GM18867 (cell line): ENCODE results near the gene RNF126.

Experiments
- ATAC-seq: cut with Tn5 transposase; IDR thresholded peaks from one replicate; pipeline ENCODE4 v1.9.1; 2021; ENCODE audit warnings: mild to moderate bottlenecking, moderate library complexity; ENCODE audit not compliant: unreplicated experiment

The RNF126 gene

DNA sequence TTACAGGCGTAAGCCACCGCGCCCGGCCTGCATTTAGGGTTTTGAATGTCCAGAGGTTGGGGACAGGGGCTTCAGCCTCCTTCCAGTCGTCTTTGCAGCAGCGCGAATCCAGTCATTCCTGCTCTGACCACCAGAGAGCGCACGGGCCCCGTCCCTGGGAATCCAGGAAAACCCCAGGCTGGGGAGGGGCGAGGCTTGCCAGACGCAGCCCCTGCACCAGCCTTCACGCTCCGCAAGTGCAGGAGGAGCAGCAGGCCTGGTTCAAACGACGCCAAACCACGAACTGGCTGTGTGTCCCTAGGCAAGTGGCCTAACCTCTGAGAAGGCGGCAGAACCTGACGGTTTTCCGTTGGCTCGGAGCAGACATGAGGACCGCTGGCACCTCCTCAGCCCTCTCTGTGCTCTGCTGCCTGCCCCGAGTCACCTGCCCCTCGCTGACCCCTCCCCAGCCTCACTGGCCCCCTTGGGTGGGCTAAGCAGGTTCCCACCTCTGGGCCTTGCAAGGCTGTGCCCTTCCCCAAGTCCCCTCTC lies 2.0 kb upstream of the RNF126 start:
- ATAC-seq = no peak

DNA sequence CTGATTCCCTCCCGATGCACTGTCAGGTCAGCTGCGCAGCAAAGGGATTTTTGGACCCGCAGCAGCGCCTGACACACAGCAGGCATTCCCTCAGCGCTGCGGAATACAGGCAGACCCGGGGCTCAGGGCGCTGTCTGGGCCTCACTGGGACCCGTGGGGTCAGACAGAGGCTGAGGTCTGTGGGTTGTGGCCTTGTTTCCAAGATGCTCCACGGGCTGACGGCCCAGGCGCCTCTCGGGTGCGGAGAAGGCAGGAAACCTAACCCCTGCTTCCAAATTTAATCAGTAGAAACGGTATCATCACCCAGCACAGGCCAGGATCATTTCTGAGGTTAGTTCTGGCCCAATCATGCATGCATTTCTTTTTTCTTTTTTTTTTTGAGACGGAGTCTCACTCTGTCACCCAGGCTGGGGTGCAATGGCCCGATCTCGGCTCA lies 686 bp upstream of the RNF126 start:
- no peak for ATAC-seq

DNA sequence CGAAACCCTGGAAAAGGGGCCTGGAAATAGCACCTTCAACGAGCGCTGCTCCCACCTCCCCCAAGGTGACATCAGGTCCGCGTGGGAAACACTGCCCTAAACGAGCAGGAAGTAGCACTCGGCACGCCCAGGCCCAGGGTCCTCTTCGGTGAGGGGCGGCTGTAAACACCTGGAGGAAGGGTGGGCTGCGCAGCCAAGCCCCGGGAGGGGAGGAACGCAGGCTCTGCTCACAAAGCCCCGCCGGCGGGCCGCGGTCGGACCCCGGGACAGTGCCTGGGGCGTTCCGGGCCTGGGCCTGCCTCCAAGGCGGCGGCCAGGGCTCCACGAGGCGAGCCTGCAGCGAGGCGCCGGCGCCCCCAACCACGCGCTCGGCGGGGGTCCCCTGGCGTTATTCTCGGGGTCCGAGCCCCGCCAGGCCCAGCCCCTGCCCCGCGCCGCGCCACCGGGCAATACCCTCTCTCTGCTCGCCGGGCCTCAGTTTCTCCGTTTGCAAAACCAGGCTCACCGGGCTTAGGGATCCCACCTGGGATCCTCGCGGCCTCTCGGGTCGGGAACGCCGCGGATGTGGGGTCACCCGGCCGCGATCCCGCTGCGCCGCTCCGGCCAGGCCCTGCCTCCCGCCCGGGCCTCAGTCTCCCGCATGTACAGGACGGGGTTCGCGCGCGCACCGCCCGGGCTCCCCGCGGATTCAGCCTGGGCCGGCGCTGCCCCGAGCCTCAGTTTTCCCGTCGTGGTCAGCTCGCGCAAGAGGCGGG lies 630 bp downstream of the RNF126 start:
- peak; percentile 11 for ATAC-seq

DNA sequence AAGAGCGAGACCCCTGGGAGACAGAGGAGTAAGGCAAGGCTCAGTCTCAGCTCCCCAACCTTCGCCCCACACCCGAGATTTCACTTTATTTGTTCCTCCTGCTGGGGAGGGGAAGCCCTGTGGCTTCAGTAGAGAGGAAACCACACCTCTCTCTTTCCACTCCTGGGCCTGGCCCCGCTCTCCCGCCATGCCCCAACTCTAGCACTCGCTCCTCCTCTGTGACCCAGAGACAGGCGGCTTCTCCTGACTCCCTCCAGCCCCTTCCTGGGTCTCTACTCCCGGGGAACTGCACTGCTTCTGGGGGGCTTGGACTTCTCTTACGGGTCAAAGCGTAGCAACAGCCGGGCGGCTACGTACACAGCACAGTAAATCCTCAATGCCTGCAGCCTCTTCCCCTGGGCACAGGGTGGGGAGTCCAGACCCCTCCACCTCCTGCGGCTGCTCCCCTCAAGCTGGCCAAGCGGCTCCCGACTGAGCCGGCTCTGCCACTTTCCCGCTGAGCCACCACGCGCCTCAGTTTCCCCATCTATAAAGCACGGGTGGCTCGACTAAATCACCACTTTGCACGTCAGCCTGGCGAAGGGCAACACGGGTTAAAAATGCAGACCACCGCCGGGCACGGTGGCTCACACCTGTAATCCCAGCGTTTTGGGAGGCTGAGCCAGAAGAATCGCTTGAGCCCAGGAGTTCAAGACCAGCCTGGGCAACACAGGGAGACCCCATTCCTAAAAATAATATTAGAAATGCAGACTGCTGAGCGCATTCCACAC lies 1.4 kb downstream of the RNF126 start:
- no peak for ATAC-seq

DNA sequence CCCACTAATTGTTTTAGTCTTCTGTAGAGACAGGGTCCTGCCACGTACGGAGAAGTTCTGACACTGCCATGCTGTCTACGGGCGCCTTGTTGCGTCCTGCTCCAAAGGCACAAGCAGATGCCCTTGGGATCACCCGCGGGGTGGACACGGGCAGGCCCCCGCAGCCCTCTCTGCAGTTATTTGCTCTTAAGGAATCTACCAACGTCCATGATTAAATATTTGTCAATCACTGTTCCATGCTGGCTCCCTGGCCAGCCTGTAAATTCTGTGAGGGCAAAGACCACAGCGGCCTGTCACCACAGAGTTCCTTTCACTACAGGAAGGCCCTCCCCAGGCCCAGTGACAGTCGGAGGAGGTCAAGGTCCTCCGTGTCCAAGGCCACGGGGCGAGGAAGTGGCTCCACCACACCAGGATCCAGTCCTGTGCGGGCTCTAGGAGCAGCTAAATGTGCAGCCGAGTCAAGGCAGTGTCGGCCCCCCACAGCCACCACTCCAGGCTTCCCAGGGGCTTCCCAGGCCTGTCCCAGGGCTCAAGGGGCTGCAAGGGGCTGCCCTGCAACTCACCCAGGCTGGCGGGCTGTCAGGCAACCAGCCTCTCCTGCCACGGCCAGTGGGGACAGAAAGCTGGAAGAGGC lies 2.1 kb downstream of the RNF126 start:
- ATAC-seq = no peak

DNA sequence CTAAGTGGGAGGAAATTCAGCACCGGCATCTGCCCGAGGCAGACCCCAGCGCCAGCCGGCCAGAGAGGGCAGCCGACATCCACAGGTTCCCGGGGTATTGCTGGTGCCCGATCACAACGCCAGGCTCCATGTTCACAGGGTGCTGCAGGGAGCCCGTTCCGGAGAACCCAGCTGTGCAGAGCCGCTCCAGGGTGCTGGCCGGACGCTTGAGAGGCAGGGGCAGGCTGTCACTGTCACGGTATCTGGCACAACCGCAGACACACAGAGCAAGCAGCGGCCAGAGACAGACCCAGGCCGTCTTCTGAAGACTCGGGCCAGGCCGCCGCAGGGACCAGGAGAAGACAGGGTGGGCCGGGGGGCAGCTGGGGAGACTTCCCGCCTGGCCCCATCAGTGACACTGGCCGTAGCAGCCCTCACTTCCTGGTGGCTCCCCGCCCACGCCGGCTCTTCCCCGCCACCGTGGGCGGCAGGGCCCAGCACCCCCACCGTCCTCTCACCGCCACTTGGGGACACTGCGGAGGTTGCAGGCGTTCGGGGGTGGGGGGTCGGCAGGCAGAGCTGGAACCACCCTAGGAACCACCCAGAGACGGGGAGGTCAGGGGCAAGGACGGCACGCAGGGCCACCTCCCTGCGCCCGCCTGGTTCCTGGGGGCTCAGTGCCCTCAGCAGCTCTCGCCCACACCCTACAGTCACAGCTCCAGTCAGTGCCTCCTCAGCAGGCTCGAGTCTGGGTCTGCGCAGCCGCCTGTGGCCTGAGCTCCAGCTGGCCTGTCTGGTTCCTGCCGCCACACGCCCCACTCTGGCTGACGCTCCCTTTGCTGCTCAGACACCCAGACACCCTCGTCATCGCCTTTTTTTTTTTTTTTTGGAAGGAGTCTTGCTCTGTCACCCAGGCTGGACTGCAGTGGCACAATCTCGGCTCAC lies 3.8 kb downstream of the RNF126 start:
- ATAC-seq = no peak

DNA sequence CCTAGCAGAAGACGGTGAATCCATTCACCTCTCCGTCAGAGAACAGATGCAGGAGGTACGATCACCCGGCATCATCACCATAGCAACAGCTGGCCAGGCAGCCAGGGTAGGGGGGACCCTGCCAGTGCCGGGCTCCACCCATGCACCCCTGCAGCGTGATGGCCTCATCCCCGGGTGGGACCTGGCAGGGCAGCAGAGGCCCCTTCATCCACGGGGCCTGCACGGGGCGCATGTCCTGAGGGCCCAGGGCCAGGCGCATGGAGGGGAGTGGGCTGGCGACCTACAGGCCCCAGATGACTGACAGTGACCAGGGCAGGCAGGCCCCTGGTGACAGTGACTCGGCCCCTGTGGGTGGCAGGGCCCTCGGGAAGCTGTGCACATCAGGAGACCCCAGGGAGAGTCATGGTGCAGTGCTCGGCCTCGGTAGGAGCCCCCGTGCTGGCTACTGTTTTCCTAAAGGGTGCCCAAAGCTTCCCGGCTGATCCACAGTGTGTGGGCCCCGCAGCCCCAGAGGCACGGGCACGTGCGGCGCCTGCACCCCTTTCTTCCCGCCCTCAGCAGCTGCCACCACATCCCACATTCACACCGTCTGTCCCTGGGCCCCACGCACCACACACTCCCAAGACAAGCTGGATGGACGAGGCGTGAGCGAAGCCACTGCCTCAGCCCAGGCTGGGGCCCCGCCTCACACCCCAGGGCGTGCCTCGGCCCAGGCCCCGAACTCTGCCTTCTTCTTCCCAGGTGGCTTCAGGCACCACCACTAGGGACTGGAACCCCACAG lies 4.8 kb downstream of the RNF126 start:
- ATAC-seq = no peak

DNA sequence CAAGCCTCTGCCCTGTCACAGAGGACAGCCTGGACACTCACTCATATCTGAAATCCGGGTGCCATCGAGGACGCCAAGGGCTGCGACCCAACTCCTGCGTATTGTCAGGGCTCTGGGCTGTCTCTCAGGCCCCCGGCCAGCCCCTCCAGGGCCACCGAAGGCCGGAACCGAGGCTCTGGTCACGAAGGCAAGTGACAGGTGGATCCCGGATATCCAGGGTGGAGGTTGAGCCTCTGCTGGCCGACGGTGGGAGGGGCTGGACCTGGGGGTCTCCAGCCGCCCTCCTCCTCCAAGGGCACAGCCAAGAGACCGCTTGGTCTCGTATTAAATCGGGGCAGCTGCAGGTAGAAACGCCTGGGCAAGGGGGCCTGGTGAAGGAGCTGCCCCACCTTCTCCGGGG lies 5.4 kb downstream of the RNF126 start:
- no peak for ATAC-seq

DNA sequence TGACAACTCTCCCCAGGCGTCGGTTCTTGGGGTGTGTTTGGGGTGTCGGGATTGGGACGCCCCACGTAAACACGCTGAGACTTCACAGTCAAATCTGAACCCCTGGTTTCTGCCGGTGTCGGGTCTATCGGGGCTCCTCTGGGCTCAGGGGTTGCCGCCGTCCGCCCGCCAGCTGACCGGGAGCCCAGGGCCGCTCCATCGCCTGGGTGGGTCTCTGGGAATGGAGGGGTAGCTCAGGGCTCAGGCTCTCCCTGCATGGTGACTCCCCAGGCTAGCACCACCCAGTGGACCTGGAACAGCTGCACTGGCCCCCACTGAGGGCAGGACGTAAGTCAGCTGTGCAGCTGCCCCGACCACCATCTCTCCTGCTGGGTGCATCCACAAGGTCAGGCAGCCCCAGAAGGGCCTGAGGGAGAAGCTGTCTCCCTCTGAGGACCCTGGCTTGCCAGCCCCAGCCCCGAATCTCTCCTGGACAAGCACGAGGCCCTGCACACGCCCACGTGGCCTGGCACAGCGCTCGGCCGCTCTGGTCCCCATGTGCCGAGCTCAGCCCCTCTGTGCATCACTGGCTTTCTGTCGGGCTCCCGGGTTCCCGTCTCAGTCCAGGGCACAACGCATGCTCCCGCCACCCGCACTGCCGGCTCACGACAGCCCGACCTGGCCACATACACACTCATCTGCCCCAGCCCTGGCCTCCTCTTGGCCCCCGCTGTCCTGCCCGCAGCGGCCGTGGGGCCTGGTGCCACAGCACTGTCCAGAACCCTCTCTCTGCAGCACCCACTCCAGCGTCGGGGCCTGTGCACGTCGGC lies 6.1 kb downstream of the RNF126 start:
- no peak for ATAC-seq

DNA sequence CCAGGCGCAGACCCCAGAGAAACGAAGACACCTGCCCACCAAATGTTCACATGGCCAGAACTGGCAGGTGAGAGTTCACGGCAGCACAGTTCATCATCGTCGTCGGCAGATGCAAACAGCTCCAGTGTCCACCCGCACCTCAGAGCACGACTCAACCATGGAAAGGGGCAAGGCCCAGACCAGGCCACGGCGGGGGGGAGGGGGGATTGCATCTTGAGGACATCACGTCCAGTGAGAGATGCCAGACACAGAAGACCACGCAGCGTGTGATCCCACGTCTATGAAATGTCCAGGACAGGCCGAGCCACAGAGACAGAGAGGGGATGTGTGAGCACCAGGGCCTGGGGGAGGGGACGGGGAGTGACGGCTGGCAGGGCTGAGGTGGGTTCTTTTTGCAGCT lies 7.3 kb downstream of the RNF126 start:
- ATAC-seq = no peak

DNA sequence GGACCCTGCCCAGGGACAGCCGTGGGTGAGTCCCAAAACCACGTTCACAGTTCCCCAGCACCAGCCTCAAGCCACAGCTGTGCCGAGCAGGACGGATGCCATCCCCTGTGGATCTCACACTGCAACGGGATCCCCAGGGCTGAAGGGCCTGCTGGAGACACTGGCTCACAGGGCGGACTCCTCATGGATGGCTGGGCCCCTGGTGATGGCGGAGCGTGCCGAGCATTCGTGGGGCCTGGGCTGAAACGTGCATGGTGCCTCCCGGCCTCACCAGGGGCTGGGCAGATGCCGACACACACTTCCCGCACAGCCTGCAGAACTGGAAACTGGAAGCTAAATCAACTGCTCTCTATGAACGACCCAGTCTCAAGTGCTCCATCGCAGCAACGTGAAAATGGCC lies 9.6 kb downstream of the RNF126 start:
- ATAC-seq = no peak

DNA sequence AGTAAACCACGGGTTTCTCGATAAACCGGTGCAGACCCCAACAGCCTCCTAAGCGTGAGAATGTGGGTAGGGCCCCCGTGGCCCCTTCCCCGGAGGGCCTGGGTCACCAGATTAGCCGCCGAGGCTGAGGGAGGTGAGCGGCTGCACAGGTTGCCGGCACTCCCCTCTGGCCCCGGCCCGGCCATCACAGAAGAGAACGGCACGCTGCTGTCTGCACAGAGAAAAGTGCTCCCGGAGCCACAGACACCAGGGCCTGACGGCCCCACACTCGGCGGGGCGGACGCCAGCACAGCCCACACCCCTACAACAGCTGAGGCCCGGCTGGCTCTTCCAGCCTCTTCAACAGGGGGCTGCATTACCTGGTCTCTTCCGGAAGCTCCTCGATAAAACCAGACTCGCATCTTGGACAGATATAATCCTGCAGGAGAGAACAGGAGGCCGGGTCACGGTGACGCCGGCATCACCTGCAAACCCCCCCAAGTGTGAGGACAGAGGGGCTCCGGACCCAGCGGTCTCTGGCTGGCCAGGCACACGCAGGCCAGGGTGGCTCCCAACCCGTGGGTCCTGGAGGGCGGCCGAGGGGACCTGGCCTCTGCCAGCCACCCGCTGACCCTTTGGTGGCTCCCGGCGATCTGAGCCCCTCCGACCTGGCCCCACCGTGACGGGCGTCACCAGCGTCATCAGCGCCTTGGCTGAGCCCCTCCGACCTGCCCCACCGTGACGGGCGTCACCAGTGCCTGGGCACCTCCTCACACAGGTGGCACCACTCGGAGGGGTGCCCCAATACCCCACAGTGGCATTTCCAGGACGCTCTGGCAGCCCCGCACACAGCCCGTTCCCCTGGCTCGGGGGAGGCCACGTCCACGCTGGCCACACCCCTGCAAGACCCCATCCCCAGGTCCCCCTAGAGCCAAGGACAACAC lies 10.3 kb downstream of the RNF126 start:
- ATAC-seq = no peak

DNA sequence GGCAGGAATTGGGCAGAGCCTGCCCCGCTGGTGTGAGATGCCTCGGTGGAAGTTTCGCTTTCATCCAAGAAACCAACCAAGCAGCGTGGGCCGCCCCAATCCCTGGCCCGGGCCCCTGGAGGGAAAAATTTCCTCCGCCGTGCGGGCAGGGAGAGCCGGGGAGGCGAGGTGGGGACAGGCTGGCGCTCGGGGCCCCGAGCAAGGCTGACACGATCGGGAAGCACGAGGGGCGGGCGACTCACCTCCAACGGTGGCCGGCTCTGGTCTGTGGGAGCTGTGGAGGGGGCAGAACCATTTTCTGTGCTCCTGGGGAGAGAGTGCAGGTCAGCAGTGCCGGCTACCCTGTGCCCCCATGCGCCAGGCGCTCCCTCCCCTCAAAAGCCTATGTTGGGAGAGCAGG lies 11.0 kb downstream of the RNF126 start:
- ATAC-seq = no peak

DNA sequence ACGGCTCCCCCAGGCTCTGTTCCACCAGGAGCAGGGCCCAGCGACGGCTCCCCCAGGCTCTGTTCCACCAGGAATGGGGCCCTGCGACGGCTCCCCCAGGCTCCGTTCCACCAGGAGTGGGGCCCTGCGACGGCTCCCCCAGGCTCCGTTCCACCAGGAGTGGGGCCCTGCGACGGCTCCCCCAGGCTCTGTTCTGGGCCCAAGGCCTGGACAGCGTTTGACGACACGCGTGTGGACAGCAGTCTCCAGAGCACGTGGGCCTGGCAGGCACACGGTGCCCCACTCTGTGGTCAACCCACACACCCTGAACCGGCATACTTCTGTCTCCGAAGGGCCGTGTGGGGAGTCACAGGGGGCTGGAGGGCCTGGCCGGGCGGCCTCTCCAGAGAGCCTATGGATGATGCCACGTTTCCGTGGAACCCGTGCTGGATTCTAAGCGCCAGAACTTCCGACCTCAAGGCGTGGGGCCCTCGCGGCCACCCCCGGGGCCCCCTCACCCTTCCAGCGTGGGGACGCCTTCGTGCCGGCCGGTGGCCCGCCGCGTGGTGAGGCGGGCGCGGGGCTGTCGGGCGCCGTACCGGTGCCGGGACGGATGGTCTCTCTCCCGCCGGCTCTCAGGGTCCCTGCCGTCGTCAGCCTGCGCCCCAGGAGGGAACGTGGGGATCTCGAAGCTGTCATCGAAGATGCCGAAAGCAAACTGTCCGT lies 11.7 kb downstream of the RNF126 start:
- no peak for ATAC-seq

DNA sequence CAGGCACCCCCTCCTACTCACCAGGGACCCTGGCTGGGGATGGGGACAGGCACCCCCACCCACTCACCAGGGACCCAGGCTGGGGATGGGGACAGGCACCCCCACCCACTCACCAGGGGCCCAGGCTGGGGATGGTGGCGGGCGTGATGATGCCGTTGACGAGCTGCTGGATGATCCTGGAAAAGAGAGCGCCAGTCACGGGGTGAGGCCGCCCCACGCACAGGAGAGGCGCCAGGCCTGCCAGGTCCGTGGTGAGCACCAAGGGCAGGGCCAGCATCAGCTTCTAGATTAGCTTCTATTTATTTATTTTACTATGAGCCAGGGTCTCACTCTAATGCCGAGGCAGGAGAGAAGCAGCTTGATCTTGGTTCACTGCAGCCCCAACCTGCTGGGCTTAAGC lies 12.9 kb downstream of the RNF126 start:
- no peak for ATAC-seq

DNA sequence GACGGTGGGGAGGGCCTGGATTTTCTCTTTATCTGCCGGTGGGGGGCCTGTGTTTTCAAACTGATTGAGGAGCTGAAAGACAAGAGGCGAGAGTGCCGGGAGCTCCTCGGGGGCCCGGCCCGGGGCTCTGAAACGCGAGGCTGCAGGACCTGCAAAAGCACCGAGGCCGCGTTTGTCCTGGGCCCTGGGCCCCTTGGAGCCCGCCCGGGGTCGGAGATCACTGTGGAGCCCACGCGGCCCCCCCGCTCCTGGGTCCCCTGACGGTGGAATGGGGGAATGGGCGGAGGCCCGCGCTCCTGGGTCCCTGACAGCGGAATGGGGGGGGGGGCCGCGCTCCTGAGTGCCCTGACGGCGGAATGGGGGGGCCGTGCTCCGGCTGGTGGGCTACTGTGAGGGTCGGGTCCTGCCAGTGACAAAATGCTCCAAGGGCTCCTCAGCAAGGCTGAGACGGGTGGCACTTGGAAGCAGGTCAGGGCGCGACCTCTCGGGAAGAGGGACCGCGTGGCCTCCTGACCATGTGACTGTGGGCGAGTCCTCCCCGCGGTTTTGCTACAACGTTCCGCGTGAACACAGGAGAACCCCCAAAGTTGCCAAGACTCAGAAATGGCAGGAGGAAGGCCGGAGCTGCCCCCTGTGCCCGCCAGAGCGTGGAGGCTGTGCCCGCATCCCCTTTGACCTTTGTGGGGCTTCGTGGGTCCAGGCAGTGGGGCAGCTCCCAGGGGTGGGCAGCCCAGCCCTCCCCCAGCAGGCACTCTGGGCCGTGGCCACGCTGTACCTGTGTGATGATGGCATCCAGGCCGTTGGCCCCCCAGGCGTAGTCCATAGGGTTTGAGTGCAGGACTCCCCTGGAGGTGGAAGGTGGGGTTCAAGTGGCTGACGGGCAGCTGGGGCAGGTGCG lies 13.9 kb downstream of the RNF126 start:
- ATAC-seq = no peak
